Ecto neural progenitor cell (in vitro differentiated cells): ENCODE measurements around the gene TRPV6.
A peak's percentile ranks its signal among the peaks of the same experiment; 100 is the strongest.

Experiments
- DNase-seq: peaks from one replicate; pipeline ENCODE4 v3.0.0-alpha.2; 2018; ENCODE audit warnings: low spot score

TRPV6 gene

GRCh38 chr7:142853739-142854371 lies 31.7 kb downstream of the TRPV6 start:
- DNase-seq: peak; percentile 83

- no peak for DNase-seq
Measured at GRCh38 chr7:142851919-142852318, 33.6 kb downstream of the TRPV6 start.

GRCh38 chr7:142851269-142851668 lies 34.3 kb downstream of the TRPV6 start:
- no peak for DNase-seq

GRCh38 chr7:142847353-142847752 lies 38.2 kb downstream of the TRPV6 start:
- no peak for DNase-seq

GRCh38 chr7:142842251-142842766 lies 43.2 kb downstream of the TRPV6 start:
- no peak for DNase-seq

- DNase-seq: no peak
Measured at GRCh38 chr7:142838461-142839213, 46.9 kb downstream of the TRPV6 start.

- no peak for DNase-seq
Measured at GRCh38 chr7:142836426-142836825, 49.1 kb downstream of the TRPV6 start.

GRCh38 chr7:142835487-142835886 lies 50.1 kb downstream of the TRPV6 start:
- no peak for DNase-seq

GRCh38 chr7:142833174-142834048 lies 52.1 kb downstream of the TRPV6 start:
- no peak for DNase-seq

- no peak for DNase-seq
Measured at GRCh38 chr7:142832417-142832816, 53.1 kb downstream of the TRPV6 start.

- DNase-seq: no peak
Measured at GRCh38 chr7:142827951-142828500, 57.5 kb downstream of the TRPV6 start.

- DNase-seq: no peak
Measured at GRCh38 chr7:142822714-142823113, 62.8 kb downstream of the TRPV6 start.
